Gastrocnemius medialis (tissue), 4 donors: Measurements from ENCODE around the gene EPHA5. TPM values are rescaled to one million over a fixed set of nuclear protein-coding genes. Genes with fewer than 3 reads are reported as not detected.

Experiments used
- ATAC-seq, 2 donors: fragments of 150-250 bp; one replicate each; pipeline ENCODE4 v1.9.1; 2016
- DNase-seq, 2 donors: peaks; one replicate each; pipeline ENCODE4 v3.0.0-alpha.2; 2019
- H3K27ac ChIP-seq, 4 donors: fragments of 200-600 bp; sonication (generic); 1 replicate in 1 of 4; 2 replicates in 3 of 4; pipeline ENCODE4 v1.5.1; 2016 to 2018; ENCODE audit warnings: mild to moderate bottlenecking in 2 of 4, moderate library complexity in 1 of 4
- H3K27me3 ChIP-seq, 3 donors: fragments of 200-600 bp; sonication (generic) in 2 of 3; 1 replicate in 1 of 3; 2 replicates in 2 of 3; pipeline versions ENCODE4 v1.5.1 to v1.6.0; 2016 to 2019; ENCODE audit warnings: mild to moderate bottlenecking in 1 of 3, moderate library complexity in 1 of 3
- H3K36me3 ChIP-seq, 2 donors: fragments of 200-600 bp; sonication (generic) in 1 of 2; one replicate each; pipeline ENCODE4 v1.5.1; 2017 to 2018
- H3K4me1 ChIP-seq, 2 donors: fragments of 200-600 bp; sonication (generic) in 1 of 2; one replicate each; pipeline ENCODE4 v1.5.1; 2016 to 2017; ENCODE audit warnings: mild to moderate bottlenecking in 2 of 2
- H3K4me3 ChIP-seq, 4 donors: fragments of 200-600 bp; sonication (generic) in 3 of 4; 1 replicate in 1 of 4; 2 replicates in 3 of 4; pipeline ENCODE4 v1.5.1; 2016 to 2019; ENCODE audit warnings: mild to moderate bottlenecking in 2 of 4
- H3K9me3 ChIP-seq, 3 donors: fragments of 200-600 bp; sonication (generic) in 2 of 3; 1 replicate in 1 of 3; 2 replicates in 2 of 3; pipeline ENCODE4 v1.5.1; 2016 to 2019
- CTCF ChIP-seq, 5 experiments: fragments of 450-650 bp in 3 of 5; fragments of 200-600 bp in 2 of 5; sonication (generic) in 2 of 5; IDR thresholded peaks in 4 of 5; conservative IDR thresholded peaks in 1 of 5; 1 replicate in 4 of 5; 2 replicates in 1 of 5; pipeline ENCODE4 v1.5.1; 2016 to 2019; ENCODE audit warnings: antibody characterized with exemption in 5 of 5, mild to moderate bottlenecking in 3 of 5, moderate library complexity in 3 of 5
- POLR2A ChIP-seq, 2 donors: fragments of 450-650 bp; IDR thresholded peaks; one replicate each; pipeline ENCODE4 v1.6.1; 2017; ENCODE audit warnings: antibody characterized with exemption in 2 of 2, mild to moderate bottlenecking in 2 of 2, moderate library complexity in 2 of 2
- in situ Hi-C, 4 donors: fragments of 200-750 bp; cut with MboI; loops; one replicate each; pipeline versions ENCODE4 v1.15.0 to v1.8.0; 2017; ENCODE audit warnings: low sequenced_read_pairs in 4 of 4
- intact Hi-C: fragments of 100-400 bp; cut with DNase I; formaldehyde crosslinking; loops from one replicate; pipeline ENCODE4 v1.15.1; 2023; ENCODE audit warnings: low total_unique reads
- total RNA-seq, 4 donors: library from RNA; depleted of rRNA; stranded (reverse); fragments of >200 nt; gene quantifications; one replicate each; pipeline versions ENCODE4 v1.1.0 to v1.2.3, GENCODE V29; 2016

The EPHA5 gene
- total RNA-seq, 4 donors from 2014 or later, result not detected

GRCh38 chr4:65617416-65617815 lies 52.9 kb downstream of the EPHA5 start:
- ATAC-seq (no peak), DNase-seq (no peak)
- H3K4me3 ChIP-seq, result no peak overlapping the region
- H3K36me3 ChIP-seq, result no peaks in the 10 kb centered on the region
- no peak overlapping the region for H3K27ac ChIP-seq
- TF ChIP-seq POLR2A (IDR thresholded peaks at IDR 0.05) (no peak), CTCF (IDR thresholded peaks at IDR 0.05 in 4 of 5, conservative IDR thresholded peaks at IDR 0.05 in 1 of 5) (no peak)
- H3K27me3 ChIP-seq, result no peaks in the 10 kb centered on the region
- in situ Hi-C loops, result no loop called here
- intact Hi-C loops, result no loop called here
- H3K9me3 ChIP-seq, result no peaks in the 10 kb centered on the region
- H3K4me1 ChIP-seq, result no peaks in the 10 kb centered on the region

- H3K4me3 ChIP-seq, result no peak overlapping the region
- H3K9me3 ChIP-seq, result no peaks in the 10 kb centered on the region
- in situ Hi-C loops, result no loop called here
- H3K27ac ChIP-seq, result no peak overlapping the region
- no peaks in the 10 kb centered on the region for H3K27me3 ChIP-seq
- H3K4me1 ChIP-seq, result no peaks in the 10 kb centered on the region
- intact Hi-C loops, result no loop called here
- TF ChIP-seq CTCF (IDR thresholded peaks at IDR 0.05 in 4 of 5, conservative IDR thresholded peaks at IDR 0.05 in 1 of 5) (no peak), POLR2A (IDR thresholded peaks at IDR 0.05) (no peak)
- no peak for ATAC-seq
- H3K36me3 ChIP-seq, result no peaks in the 10 kb centered on the region
- no peak for DNase-seq
Measured at GRCh38 chr4:65604515-65604914, 65.8 kb downstream of the EPHA5 start.

GRCh38 chr4:65600656-65601055 lies 69.6 kb downstream of the EPHA5 start:
- H3K4me1 ChIP-seq, result no peaks in the 10 kb centered on the region
- ATAC-seq (no peak), DNase-seq (no peak)
- no peak overlapping the region for H3K4me3 ChIP-seq
- no peaks in the 10 kb centered on the region for H3K36me3 ChIP-seq
- intact Hi-C loops (no loop called here), in situ Hi-C loops (no loop called here)
- H3K9me3 ChIP-seq, result no peaks in the 10 kb centered on the region
- H3K27me3 ChIP-seq, result no peaks in the 10 kb centered on the region
- no peak overlapping the region for H3K27ac ChIP-seq
- no peak for TF ChIP-seq POLR2A (IDR thresholded peaks at IDR 0.05)
- no peak for TF ChIP-seq CTCF (IDR thresholded peaks at IDR 0.05 in 4 of 5, conservative IDR thresholded peaks at IDR 0.05 in 1 of 5)

GRCh38 chr4:65599340-65599739 lies 70.9 kb downstream of the EPHA5 start:
- no peak overlapping the region for H3K27ac ChIP-seq
- H3K9me3 ChIP-seq, result no peaks in the 10 kb centered on the region
- no peaks in the 10 kb centered on the region for H3K4me1 ChIP-seq
- H3K27me3 ChIP-seq, result no peaks in the 10 kb centered on the region
- no peak for ATAC-seq
- no peaks in the 10 kb centered on the region for H3K36me3 ChIP-seq
- no peak for DNase-seq
- H3K4me3 ChIP-seq, result no peak overlapping the region
- intact Hi-C loops, result no loop called here
- TF ChIP-seq CTCF (IDR thresholded peaks at IDR 0.05 in 4 of 5, conservative IDR thresholded peaks at IDR 0.05 in 1 of 5) (no peak), POLR2A (IDR thresholded peaks at IDR 0.05) (no peak)
- in situ Hi-C loops, result no loop called here

GRCh38 chr4:65597697-65598096 lies 72.6 kb downstream of the EPHA5 start:
- TF ChIP-seq CTCF (IDR thresholded peaks at IDR 0.05 in 4 of 5, conservative IDR thresholded peaks at IDR 0.05 in 1 of 5) (no peak), POLR2A (IDR thresholded peaks at IDR 0.05) (no peak)
- Histone ChIP-seq H3K36me3 (no peaks in the 10 kb centered on the region), H3K9me3 (no peaks in the 10 kb centered on the region), H3K27me3 (no peaks in the 10 kb centered on the region), H3K4me1 (no peaks in the 10 kb centered on the region), H3K4me3 (no peak overlapping the region), H3K27ac (no peak overlapping the region)
- DNase-seq (no peak), ATAC-seq (no peak)
- intact Hi-C loops, result no loop called here
- in situ Hi-C loops, result no loop called here
